Ovary (tissue), 3 donors: Measurements from ENCODE around the gene CASP2.

Experiments used
- POLR2A ChIP-seq: fragments of 450-650 bp; IDR thresholded peaks from one replicate; pipeline ENCODE4 v1.6.1; 2017; ENCODE audit warnings: antibody characterized with exemption, mild to moderate bottlenecking, moderate library complexity
- TF ChIP-seq, protein P1 (sequence below), 3 donors: fragments of 450-650 bp in 2 of 3; fragments of 200-600 bp in 1 of 3; IDR thresholded peaks; one replicate each; pipeline versions ENCODE4 v1.5.1 to v1.8.0; 2016 to 2022; ENCODE audit warnings: antibody characterized with exemption in 3 of 3, mild to moderate bottlenecking in 1 of 3
- donor health status: DM: no; HTN: no; CAD: no.

DNA sequence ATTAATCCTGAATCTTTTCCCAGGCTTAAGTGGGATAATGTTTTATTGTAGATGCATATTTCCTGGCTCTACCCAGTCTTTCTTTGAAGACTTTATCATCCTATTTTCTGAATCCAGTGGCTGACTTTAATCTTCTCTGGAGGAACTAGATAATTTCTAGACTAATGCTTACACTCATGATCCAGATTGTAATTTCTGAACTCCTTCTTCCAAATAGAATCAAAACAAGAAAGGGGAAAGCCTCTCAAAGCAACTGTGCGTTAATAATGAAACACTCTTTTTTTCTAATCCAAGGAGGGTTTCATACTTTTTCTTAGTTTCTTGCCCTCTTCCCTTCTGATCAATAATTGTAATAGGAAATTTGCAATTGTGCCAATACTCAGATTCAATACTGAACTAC is 16.9 kb upstream of the CASP2 start:
- no peak for TF ChIP-seq POLR2A
- TF ChIP-seq, protein P1, sequence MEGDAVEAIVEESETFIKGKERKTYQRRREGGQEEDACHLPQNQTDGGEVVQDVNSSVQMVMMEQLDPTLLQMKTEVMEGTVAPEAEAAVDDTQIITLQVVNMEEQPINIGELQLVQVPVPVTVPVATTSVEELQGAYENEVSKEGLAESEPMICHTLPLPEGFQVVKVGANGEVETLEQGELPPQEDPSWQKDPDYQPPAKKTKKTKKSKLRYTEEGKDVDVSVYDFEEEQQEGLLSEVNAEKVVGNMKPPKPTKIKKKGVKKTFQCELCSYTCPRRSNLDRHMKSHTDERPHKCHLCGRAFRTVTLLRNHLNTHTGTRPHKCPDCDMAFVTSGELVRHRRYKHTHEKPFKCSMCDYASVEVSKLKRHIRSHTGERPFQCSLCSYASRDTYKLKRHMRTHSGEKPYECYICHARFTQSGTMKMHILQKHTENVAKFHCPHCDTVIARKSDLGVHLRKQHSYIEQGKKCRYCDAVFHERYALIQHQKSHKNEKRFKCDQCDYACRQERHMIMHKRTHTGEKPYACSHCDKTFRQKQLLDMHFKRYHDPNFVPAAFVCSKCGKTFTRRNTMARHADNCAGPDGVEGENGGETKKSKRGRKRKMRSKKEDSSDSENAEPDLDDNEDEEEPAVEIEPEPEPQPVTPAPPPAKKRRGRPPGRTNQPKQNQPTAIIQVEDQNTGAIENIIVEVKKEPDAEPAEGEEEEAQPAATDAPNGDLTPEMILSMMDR (IDR thresholded peaks at IDR 0.05), result no peak
